Stimulated activated naive CD4-positive, alpha-beta T cell (primary cell): ENCODE measurements around the gene GPR55.
"Not testable (repeated sequence)": the region's sequence is repeated elsewhere in the genome, so short reads cannot be mapped to it uniquely, and the experiment has no call there.

ENCODE experiments used
- DNase-seq, 6 experiments: peaks; one replicate each; lab custom pipeline; 2025; lab: John Stamatoyannopoulos, UW

GPR55 gene

DNA sequence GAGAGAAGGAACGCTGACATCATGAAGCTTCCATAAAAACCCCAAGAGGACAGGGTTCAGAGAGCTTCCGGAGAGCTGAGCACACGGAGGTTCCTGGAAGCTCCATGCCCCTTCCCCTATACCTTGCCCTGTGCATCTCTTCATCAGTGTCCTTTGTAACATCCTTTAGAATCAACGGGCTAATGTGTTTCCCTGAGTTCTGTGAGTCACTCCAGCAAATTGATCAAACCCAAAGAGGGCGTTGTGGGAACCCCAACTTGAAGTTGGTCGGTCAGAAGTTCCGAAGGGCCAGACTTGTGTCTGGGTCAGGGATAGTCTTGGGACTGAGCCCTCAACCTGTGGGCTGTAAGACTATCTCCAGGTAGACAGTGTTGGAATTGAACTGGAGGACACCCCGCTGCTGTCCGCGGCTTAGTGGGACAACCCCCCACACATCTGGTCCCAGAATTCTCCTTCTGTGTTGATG lies 25.9 kb upstream of the GPR55 start:
- DNase-seq = no peak

DNA sequence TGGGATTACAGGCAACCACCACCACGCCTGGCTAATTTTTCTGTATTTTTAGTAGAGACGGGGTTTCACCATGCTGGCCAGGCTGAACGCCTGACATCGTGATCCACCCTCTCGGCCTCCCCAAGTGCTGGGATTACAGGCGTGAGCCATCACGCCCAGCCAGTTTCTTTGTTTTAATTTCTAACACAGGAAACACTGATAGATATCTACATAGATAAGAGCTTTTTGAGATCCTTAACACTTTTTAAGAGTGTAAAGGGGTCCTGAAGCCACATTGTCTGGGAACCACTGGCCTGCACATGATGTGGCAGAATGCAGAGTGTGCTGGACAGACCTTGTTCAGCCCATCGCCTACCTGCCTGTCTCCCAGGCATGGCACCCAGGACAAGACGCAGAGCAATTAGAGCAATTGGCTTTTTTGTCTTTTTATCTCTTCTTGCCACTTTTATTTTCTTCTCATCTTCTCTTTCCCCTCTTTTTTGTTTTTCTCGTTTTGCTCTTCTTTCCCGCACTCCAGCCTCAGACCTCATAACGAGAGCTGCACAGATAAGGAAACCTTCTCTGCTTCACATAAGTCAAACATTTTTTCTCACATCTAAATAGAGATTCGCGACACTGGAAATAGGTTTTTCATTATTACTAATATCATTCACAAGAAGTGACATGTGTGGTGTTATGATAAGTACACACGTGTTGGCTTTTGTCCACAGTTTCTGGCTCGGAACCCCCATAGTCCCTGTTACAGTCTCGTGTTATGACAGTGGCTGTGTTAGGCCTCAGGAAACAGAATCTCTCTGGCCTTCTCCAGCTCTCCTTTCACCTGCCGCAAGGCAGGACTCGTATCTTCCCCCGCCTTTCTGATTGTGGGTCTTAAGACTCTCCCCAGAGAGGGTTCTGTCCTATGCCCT lies 25.2 kb upstream of the GPR55 start:
- DNase-seq = no peak

DNA sequence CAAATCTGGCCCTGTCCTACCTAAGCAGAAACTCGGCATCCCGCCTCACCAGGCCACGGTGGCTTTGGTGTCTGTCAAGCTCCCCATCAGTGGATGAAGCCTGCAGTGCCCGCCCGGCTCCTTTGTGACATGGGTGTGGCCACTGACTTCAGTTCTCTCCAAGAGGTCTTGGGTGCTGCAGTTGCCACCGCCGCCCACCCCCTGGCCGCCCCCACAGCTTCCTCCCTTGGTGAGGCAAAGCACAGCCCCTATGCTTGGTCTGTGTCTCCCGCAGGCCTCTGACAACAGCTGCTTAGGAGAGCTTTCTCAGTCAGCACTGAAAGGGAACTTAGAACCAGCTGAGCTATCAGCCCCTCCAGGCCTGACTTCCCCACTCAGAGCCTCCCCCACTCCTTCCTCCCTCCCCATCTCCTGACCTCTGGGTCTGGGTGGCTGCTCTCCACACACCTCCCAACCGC lies 22.9 kb upstream of the GPR55 start:
- no peak for DNase-seq

- DNase-seq = no peak
These were observed 22.2 kb upstream of the GPR55 start for GRCh38 chr2:230947235-230947576.

GRCh38 chr2:230946429-230947234 lies 21.6 kb upstream of the GPR55 start:
- DNase-seq = no peak

- no peak for DNase-seq
These were observed 19.8 kb upstream of the GPR55 start for GRCh38 chr2:230944757-230945372.

DNA sequence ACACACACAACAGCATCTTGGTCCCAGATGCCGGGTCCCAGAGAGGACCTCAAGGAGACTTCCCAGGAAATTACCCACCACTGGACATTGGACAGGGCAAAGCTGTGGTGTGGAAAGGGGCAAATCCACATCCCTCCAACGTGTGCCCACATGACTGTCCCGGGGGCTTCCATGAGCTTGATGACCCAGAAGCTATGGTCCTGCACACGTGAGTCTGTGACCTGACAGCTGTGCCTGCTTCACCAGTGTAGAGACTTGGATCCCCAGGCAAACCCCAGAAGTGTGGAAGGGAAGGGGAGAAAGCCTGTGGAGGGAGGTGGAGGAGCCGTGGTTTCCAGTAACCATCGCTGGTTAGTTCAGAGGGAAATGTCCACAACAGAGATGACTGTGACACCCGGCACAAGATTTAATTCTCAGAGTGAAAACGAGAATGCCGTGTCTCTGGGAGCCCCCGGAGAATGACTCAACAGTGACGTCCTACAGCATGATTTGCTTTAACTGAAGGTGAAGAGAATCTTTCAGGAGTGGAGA lies 19.1 kb upstream of the GPR55 start:
- DNase-seq = no peak

DNA sequence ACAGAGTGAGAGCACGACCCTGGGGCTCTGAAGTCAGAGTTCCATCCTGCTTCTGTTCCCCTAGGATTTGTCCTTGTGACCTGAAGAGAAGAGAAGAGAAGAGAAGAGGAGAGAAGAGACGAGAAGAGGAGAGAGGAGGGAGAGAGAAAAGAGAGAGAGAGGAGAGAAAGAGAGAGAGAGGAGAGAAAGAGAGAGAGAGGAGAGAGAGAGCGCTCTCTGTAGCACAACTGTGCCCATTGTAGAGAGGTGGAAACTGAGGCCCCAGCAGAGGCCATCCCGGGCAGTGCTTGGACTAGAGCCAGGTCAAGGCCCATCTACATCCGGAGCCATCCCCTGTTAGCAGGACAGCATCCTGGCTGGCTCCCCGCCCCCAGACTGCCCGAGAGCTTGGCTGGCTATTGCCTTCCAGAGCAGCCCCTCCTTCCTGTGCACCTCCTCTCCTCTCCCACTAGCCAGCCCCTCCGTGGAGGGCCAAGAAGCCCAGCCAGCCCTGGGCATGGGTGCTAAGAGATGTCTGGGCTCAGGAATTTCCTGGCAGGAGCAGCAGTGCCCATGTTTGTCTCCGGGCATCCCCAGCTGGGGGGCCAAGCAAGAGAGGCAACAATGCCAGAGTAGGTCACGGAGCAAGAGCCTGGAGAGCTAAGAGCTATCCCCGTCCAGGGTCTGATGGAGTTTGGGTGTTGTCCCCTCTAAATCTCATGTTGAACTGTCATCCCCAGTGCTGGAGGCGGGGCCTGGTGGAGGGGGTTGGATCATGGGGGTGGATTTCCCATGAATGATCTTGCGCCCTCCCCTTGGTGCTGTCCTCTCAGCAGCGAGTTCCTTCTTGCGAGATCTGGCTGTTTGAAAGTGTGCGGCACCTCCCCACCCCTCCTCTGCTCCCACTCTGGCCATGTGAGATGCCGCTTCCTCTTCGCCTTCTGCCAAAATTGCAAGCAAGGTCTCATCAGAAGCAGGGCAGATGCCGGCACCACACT lies 18.2 kb upstream of the GPR55 start:
- no peak for DNase-seq

- no peak for DNase-seq
These were observed 17.3 kb upstream of the GPR55 start for GRCh38 chr2:230942371-230942770.

DNA sequence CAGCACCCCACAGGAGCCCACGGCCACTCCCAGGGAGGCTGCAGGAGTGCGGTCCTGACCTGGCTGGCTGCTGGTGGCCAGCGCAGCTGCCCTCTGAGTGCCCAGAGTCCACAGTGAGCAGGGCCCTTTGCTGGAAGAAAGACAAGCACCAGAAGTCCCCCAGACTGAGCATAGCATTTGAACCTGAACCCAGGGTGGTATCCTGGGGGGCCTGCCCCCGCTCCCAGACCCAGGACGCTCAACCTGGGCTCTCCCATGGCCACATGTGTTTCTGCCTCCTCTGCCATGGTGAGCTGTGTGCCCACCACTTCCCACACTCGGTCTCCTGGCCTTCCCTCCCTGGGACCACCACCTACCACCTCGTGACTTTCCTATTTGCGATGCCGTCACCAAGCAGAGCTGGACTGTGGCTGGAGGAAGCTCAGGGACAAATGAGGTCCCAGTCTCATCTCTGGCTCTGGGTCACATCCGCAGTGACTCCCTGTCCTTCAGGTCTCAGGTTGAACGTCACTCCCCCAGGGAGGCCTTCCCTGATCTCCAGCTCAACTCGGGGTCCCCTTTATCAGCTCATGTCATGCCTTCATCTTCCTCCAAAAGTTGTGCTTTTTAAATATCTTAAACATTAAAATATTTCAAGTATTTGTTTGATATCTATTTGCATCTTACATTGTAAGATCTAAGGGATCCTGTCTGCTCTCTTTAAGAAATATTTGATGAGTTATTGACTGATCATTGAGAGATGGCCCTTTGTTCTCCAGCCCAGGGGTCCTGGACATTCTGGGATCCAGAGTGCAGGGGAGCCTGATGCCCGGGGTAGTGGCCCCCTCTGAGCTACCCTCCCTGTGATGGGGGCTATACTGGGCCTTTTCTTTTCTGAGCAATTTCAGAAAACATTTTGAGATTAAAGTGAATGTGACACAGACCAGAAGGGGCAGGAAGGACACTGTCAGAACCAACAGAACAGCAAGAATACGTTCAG lies 16.4 kb upstream of the GPR55 start:
- no peak for DNase-seq

GRCh38 chr2:230940471-230940815 lies 15.4 kb upstream of the GPR55 start:
- no peak for DNase-seq

- DNase-seq = no peak
These were observed 14.8 kb upstream of the GPR55 start for GRCh38 chr2:230939691-230940470.

DNA sequence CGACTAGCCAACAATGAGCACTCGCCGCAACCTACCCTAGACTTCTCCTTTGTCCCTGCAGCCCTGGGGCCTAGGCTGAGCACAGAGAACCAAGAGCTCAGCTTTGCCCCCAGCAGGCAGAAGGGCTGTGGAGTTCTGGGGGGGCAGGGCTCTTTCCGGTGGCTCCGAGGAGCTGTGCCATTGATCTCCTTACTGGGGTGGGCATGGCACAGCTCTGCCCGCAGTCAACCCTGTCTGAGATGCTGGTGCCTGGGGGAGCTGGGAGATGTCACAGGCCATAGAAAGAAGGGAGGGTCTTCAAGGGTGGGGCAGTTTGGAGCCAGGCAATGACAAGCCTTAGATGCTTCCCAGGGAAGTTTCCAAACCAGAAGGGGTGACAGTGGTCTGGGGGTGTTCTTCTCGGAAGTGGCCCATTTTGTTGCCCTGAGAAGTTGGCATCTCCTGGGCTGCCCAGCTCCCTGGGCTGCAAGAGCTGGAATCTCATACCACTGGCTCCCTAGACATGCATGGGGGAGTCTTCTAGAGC lies 14.1 kb upstream of the GPR55 start:
- no peak for DNase-seq

DNA sequence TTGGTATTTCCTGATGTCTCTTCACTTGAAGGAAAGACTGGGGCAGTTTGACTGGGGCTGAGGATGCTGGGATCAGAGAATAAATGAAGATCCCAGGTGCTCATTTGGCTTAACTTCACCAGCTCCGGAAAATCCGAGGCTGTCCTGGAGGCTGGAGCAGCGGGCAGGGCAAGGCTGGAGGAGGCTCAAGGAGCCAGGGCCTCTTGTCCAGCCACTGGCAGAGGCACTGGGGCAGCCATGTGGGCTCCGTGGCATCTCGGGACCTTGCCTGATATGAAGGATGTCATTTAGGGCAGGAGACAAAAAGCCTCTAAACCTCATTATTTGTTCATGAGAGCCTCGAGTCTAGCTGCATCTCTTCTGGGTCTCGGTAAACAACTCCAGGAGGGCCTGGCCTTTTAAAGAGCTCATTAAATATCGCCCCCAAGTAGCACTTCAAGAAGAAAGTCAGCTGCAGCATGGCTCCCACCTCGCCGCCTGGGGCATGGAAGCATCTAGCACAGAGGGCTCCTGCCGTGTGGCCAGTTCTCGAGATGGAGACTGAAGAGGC lies 13.5 kb upstream of the GPR55 start:
- DNase-seq = no peak

GRCh38 chr2:230938098-230938497 lies 13.1 kb upstream of the GPR55 start:
- DNase-seq = no peak

DNA sequence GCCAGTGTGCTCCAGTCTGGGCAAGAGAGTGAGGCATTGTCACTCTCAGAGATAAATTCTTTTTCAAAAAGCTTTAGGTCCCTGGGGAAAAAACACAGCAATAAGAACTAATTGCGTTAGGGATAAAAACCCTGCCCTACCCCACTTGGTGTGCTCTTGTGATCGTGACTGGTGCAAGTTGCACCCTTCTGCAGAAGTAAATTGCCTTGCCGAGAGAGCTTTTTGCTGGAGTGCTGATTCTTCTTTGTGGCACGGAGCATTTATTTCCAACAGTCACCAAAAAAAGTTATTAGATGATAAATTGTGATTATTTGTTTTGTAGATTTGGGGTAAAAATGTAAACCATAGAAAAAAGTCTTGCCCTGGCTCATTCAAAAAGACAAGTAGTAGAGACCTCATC lies 12.3 kb upstream of the GPR55 start:
- DNase-seq = no peak

GRCh38 chr2:230936243-230936642 lies 11.2 kb upstream of the GPR55 start:
- not testable (repeated sequence) for DNase-seq

- no peak for DNase-seq
These were observed 10.0 kb upstream of the GPR55 start for GRCh38 chr2:230935130-230935430.
